HepG2 (cell line): ENCODE results near the gene TSPAN9. TPM values are rescaled to one million over a fixed set of nuclear protein-coding genes. Genes with fewer than 3 reads are reported as not detected.

Experiments
- ATAC-seq: fragments of 200-7000 bp; cut with Tn5 transposase; 3 replicates; pipeline ENCODE4 v1.9.1; 2020; ENCODE audit warnings: mild to moderate bottlenecking, moderate library complexity
- BruUV-seq: library from RNA; stranded (reverse); fragments of 400-500 nt; replicated peaks from 2 replicates; lab custom pipeline; 2021; lab: Mats Ljungman, UMichigan
- CTCF ChIA-PET: fragments of 300-600 bp; formaldehyde crosslinking; extraction: SDS; loops from one replicate; lab custom pipeline; 2021; ENCODE audit warnings: low total read pairs, inconsistent platforms, low intra/inter-chr PET ratio; lab: Yijun Ruan, JAX
- POLR2A ChIA-PET: fragments of 350-600 bp; sonication (Branson Sonifier 250); formaldehyde crosslinking; loops from one replicate; lab custom pipeline; 2020; ENCODE audit warnings: antibody characterized with exemption, inconsistent platforms; lab: Yijun Ruan, JAX
- DNase-seq: peaks from one replicate; pipeline ENCODE4 v3.0.0-alpha.2; 2015; ENCODE audit warnings: low spot score
- FAIRE-seq: peaks from 3 replicates; lab custom pipeline; 2011; peaks lifted over from hg19 to GRCh38; lab: Jason Lieb, UNC
- H2AFZ ChIP-seq: one replicate; pipeline ENCODE4 v1.6.1; 2011; ENCODE audit warnings: low read length, inconsistent platforms
- H3K27ac ChIP-seq: fragments of 300-600 bp; 3 replicates; pipeline ENCODE4 v1.8.0; 2011; ENCODE audit warnings: mixed run types, mild to moderate bottlenecking, mixed read lengths, low read length, inconsistent platforms; ENCODE audit not compliant: insufficient read depth; ENCODE audit errors: extremely low read length
- H3K27me3 ChIP-seq, 2 experiments: fragments of 200-600 bp in 1 of 2; 2 replicates in 1 of 2; 3 replicates in 1 of 2; pipeline versions ENCODE4 v1.6.0 to v1.8.0; 2011; ENCODE audit warnings: low read length in 2 of 2, mild to moderate bottlenecking in 2 of 2, moderate library complexity in 2 of 2, inconsistent platforms in 1 of 2; ENCODE audit not compliant: insufficient read depth in 2 of 2, control insufficient read depth in 1 of 2
- H3K36me3 ChIP-seq, 2 experiments: fragments of 200-600 bp in 1 of 2; replicated peaks in 1 of 2; 2 replicates in 1 of 2; 3 replicates in 1 of 2; pipeline versions ENCODE4 v1.5.1 to v1.8.0; 2011; ENCODE audit warnings: low read length in 2 of 2, inconsistent platforms in 1 of 2; ENCODE audit not compliant: insufficient read depth in 2 of 2, control insufficient read depth in 1 of 2
- H3K4me1 ChIP-seq: 2 replicates; pipeline ENCODE4 v1.5.1; 2012; ENCODE audit warnings: low read length, inconsistent platforms; ENCODE audit not compliant: insufficient read depth
- H3K4me2 ChIP-seq: 2 replicates; pipeline ENCODE4 v1.6.0; 2011; ENCODE audit warnings: low read depth, low read length, inconsistent platforms
- H3K4me3 ChIP-seq, 3 experiments: fragments of 200-600 bp in 1 of 3; sonication (generic), shearing (Covaris generic) in 1 of 3; replicated peaks in 1 of 3; 2 replicates each; pipeline ENCODE4 v1.5.1; 2011 to 2016; ENCODE audit warnings: low read length in 3 of 3, inconsistent platforms in 2 of 3, low read depth in 2 of 3, mild to moderate bottlenecking in 2 of 3, control low read depth in 1 of 3, mixed read lengths in 1 of 3; ENCODE audit not compliant: insufficient read depth in 1 of 3
- H3K79me2 ChIP-seq: one replicate; pipeline ENCODE4 v1.6.1; 2011; ENCODE audit warnings: low read length, inconsistent platforms; ENCODE audit not compliant: insufficient read depth
- H3K9ac ChIP-seq: 2 replicates; pipeline ENCODE4 v1.6.0; 2011; ENCODE audit warnings: mild to moderate bottlenecking, low read depth, low read length, inconsistent platforms; ENCODE audit not compliant: insufficient read depth
- H3K9me3 ChIP-seq: 2 replicates; pipeline ENCODE4 v1.5.1; 2012; ENCODE audit warnings: mild to moderate bottlenecking, low read length
- H4K20me1 ChIP-seq: 2 replicates; pipeline ENCODE4 v1.6.0; 2011; ENCODE audit warnings: inconsistent platforms, mild to moderate bottlenecking, low read length, moderate library complexity; ENCODE audit not compliant: insufficient read depth
- CCDC6 ChIP-seq: sonication (generic); formaldehyde crosslinking; IDR thresholded peaks from 2 replicates; pipeline ENCODE4 v1.8.1; 2022; ENCODE audit warnings: mild to moderate bottlenecking, missing genetic modification reagents, moderate library complexity
- CHD2 ChIP-seq: IDR thresholded peaks from 2 replicates; pipeline ENCODE4 v1.6.1; 2011; ENCODE audit warnings: low read depth, low read length, improper control_type of control experiment
- ELF4 ChIP-seq: sonication (generic); formaldehyde crosslinking; IDR thresholded peaks from 2 replicates; pipeline ENCODE4 v1.5.0; 2020; ENCODE audit warnings: missing genetic modification reagents, mild to moderate bottlenecking, moderate library complexity, borderline replicate concordance
- HOMEZ ChIP-seq: IDR thresholded peaks from 2 replicates; pipeline ENCODE4 v1.6.1; 2016; ENCODE audit warnings: low read depth
- NCOA1 ChIP-seq: sonication (generic); formaldehyde crosslinking; IDR thresholded peaks from 2 replicates; pipeline ENCODE4 v1.9.0; 2021; ENCODE audit warnings: missing genetic modification reagents
- TFAP4 ChIP-seq: sonication (generic); IDR thresholded peaks from 2 replicates; pipeline ENCODE4 v1.6.1; 2016; ENCODE audit warnings: low read depth, borderline replicate concordance
- WGBS: methylation state at CpG from one replicate; pipeline ENCODE4 v1.1.6; 2017; ENCODE audit warnings: low lambda C conversion rate; 5-methylcytosine and 5-hydroxymethylcytosine counted together
- in situ Hi-C: cut with HindIII; loops from 2 replicates; pipeline ENCODE4 v1.10.0; 2017; ENCODE audit warnings: low pct_unique_long_range_greater_than_20kb; ENCODE audit not compliant: extremely low pct_ligation_motif_present
- intact Hi-C: fragments of 100-400 bp; cut with micrococcal nuclease; formaldehyde crosslinking; loops from one replicate; pipeline ENCODE4 v1.10.0; 2022; ENCODE audit not compliant: unreplicated experiment
- polyA plus RNA-seq, 8 experiments: library from polyadenylated mRNA; depleted of rRNA in 3 of 8; stranded (reverse) in 7 of 8; unstranded in 1 of 8; fragments of >200 nt; fragmentation: Illumina TruSeq in 4 of 8; extraction: Trizol in 4 of 8; gene quantifications; 2 replicates each; pipeline versions ENCODE4 v1.2.1 to v1.2.3, GENCODE V29; 2011 to 2016; ENCODE audit warnings: low read depth in 4 of 8, missing spikeins in 1 of 8, mixed read lengths in 1 of 8; ENCODE audit not compliant: insufficient read depth in 1 of 8
- total RNA-seq, 5 experiments: library from RNA; depleted of rRNA; stranded (reverse); fragments of >200 nt; fragmentation: Illumina TruSeq; extraction: Trizol; gene quantifications; 2 replicates each; pipeline ENCODE4 v1.2.3, GENCODE V29; 2016; ENCODE audit warnings: low read depth in 1 of 5
- TF ChIP-seq, protein P1 (sequence below): sonication (generic); formaldehyde crosslinking; IDR thresholded peaks from 2 replicates; pipeline ENCODE4 v1.5.1; 2020; ENCODE audit warnings: mild to moderate bottlenecking, missing genetic modification reagents, borderline replicate concordance

The TSPAN9 gene
- total and polyA plus RNA-seq, 2 of the 13 experiments (the other 11 are each of a cell fraction or from before 2014, with no cell fraction given) = 18.1 to 42.3 TPM

GRCh38 chr12:3284405-3284804 is 207.2 kb downstream of the TSPAN9 start:
- ChIA-PET POLR2A (no interaction called here), CTCF (no interaction called here)
- Histone ChIP-seq H3K4me1 (no peaks in the 10 kb centered on the region), H2AFZ (no peak overlapping the region), H3K9ac (no peak overlapping the region), H3K79me2 (no peaks in the 10 kb centered on the region), H3K4me3 (no peak overlapping the region), H3K4me2 (no peak overlapping the region), H3K27me3 (no peaks in the 10 kb centered on the region), H3K27ac (no peak overlapping the region), H3K9me3 (no peaks in the 10 kb centered on the region)
- in situ Hi-C loops = no loop called here
- no peak for DNase-seq
- intact Hi-C loops = no loop called here
- FAIRE-seq = no peak
- no peak for ATAC-seq
- TF ChIP-seq CCDC6 (CRISPR knock-in tag) (no peak), ELF4 (no peak), TFAP4 (no peak), CHD2 (no peak), HOMEZ (no peak), NCOA1 (CRISPR knock-in tag) (no peak)
- TF ChIP-seq, protein P1, sequence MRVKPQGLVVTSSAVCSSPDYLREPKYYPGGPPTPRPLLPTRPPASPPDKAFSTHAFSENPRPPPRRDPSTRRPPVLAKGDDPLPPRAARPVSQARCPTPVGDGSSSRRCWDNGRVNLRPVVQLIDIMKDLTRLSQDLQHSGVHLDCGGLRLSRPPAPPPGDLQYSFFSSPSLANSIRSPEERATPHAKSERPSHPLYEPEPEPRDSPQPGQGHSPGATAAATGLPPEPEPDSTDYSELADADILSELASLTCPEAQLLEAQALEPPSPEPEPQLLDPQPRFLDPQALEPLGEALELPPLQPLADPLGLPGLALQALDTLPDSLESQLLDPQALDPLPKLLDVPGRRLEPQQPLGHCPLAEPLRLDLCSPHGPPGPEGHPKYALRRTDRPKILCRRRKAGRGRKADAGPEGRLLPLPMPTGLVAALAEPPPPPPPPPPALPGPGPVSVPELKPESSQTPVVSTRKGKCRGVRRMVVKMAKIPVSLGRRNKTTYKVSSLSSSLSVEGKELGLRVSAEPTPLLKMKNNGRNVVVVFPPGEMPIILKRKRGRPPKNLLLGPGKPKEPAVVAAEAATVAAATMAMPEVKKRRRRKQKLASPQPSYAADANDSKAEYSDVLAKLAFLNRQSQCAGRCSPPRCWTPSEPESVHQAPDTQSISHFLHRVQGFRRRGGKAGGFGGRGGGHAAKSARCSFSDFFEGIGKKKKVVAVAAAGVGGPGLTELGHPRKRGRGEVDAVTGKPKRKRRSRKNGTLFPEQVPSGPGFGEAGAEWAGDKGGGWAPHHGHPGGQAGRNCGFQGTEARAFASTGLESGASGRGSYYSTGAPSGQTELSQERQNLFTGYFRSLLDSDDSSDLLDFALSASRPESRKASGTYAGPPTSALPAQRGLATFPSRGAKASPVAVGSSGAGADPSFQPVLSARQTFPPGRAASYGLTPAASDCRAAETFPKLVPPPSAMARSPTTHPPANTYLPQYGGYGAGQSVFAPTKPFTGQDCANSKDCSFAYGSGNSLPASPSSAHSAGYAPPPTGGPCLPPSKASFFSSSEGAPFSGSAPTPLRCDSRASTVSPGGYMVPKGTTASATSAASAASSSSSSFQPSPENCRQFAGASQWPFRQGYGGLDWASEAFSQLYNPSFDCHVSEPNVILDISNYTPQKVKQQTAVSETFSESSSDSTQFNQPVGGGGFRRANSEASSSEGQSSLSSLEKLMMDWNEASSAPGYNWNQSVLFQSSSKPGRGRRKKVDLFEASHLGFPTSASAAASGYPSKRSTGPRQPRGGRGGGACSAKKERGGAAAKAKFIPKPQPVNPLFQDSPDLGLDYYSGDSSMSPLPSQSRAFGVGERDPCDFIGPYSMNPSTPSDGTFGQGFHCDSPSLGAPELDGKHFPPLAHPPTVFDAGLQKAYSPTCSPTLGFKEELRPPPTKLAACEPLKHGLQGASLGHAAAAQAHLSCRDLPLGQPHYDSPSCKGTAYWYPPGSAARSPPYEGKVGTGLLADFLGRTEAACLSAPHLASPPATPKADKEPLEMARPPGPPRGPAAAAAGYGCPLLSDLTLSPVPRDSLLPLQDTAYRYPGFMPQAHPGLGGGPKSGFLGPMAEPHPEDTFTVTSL = no peak
- TF ChIP-seq, all 625 proteins: peak for 0
- Histone ChIP-seq H4K20me1 (no peaks in the 10 kb centered on the region), H3K36me3 (peaks cover 7 to 16% of the 10 kb centered on the region in 2 experiments; a peak in 3 of 5 replicates)
- WGBS = 96% methylated on average over 17 of the region's 18 CpGs
- BruUV-seq = no TSS peak
